Common myeloid progenitor, CD34-positive (primary cell): ENCODE results near the gene TST.

Experiments used
- CTCF ChIA-PET: fragments of 350-600 bp; sonication (Branson Sonifier 250); formaldehyde crosslinking; loops from one replicate; lab custom pipeline; 2021; ENCODE audit warnings: antibody characterized with exemption; lab: Charles Lee
- POLR2A ChIA-PET: fragments of 350-600 bp; sonication (Branson Sonifier 250); formaldehyde crosslinking; loops from one replicate; lab custom pipeline; 2021; ENCODE audit warnings: antibody characterized with exemption; lab: Charles Lee
- DNase-seq, 3 donors: peaks; one replicate each; pipeline versions ENCODE4 v3.0.0 to v3.0.0-alpha.2; 2013
- H3K27ac ChIP-seq, 2 experiments: 1 replicate in 1 of 2; 2 replicates in 1 of 2; pipeline ENCODE4 v1.7.0; 2013; ENCODE audit warnings: inconsistent platforms in 2 of 2, low read length in 2 of 2, mild to moderate bottlenecking in 2 of 2, low read depth in 1 of 2, moderate library complexity in 1 of 2; ENCODE audit not compliant: severe bottlenecking in 2 of 2, insufficient read depth in 1 of 2, poor library complexity in 1 of 2
- H3K27me3 ChIP-seq, 5 experiments: replicated peaks in 2 of 5; 1 replicate in 3 of 5; 2 replicates in 2 of 5; pipeline versions ENCODE4 v1.6.1 to v1.7.0; 2013; ENCODE audit warnings: low read length in 4 of 5, mild to moderate bottlenecking in 2 of 5, moderate library complexity in 2 of 5, inconsistent platforms in 1 of 5; ENCODE audit not compliant: insufficient read depth in 5 of 5, control insufficient read depth in 4 of 5
- H3K36me3 ChIP-seq, 4 experiments: 1 replicate in 2 of 4; 2 replicates in 2 of 4; pipeline versions ENCODE4 v1.6.1 to v1.7.0; 2013; ENCODE audit warnings: low read length in 3 of 4, control low read depth in 1 of 4, mild to moderate bottlenecking in 1 of 4; ENCODE audit not compliant: control insufficient read depth in 4 of 4, insufficient read depth in 4 of 4
- H3K4me1 ChIP-seq, 4 experiments: 1 replicate in 3 of 4; 2 replicates in 1 of 4; pipeline versions ENCODE4 v1.6.1 to v1.7.1; 2013; ENCODE audit warnings: low read length in 3 of 4, mild to moderate bottlenecking in 3 of 4, control low read depth in 1 of 4, inconsistent platforms in 1 of 4, moderate library complexity in 1 of 4; ENCODE audit not compliant: control insufficient read depth in 4 of 4, insufficient read depth in 4 of 4; ENCODE audit errors: control extremely low read depth in 1 of 4
- H3K4me3 ChIP-seq, 7 experiments: 1 replicate in 4 of 7; 2 replicates in 3 of 7; pipeline versions ENCODE4 v1.5.1 to v1.7.0; 2013; ENCODE audit warnings: mild to moderate bottlenecking in 7 of 7, low read length in 6 of 7, moderate library complexity in 6 of 7, inconsistent platforms in 2 of 7, low read depth in 2 of 7, control low read depth in 1 of 7; ENCODE audit not compliant: insufficient read depth in 4 of 7, control insufficient read depth in 1 of 7; ENCODE audit errors: extremely low read depth in 1 of 7
- H3K9me3 ChIP-seq, 5 experiments: 1 replicate in 4 of 5; 2 replicates in 1 of 5; pipeline versions ENCODE4 v1.6.1 to v1.7.1; 2013; ENCODE audit warnings: low read length in 4 of 5, mild to moderate bottlenecking in 2 of 5, inconsistent platforms in 1 of 5, low read depth in 1 of 5, moderate library complexity in 1 of 5; ENCODE audit not compliant: control insufficient read depth in 4 of 5, insufficient read depth in 2 of 5; ENCODE audit errors: control extremely low read depth in 1 of 5
- WGBS: methylation state at CpG from one replicate; pipeline ENCODE4 v1.1.5; 2013; ENCODE audit not compliant: insufficient coverage; 5-methylcytosine and 5-hydroxymethylcytosine counted together

TST gene

GRCh38 chr22:37007651-37008050, 11.6 kb downstream of the TST start:
- ChIA-PET CTCF (interaction anchor here (1.5 to 1.9 kb wide), 2 partner anchors 11 to 14 kb away, joined by 3 to 10 read pairs; no protein-coding TSS in a partner anchor), POLR2A (no interaction called here)
- Histone ChIP-seq H3K9me3 (peaks cover 0 to 7% (median 1%) of the 10 kb centered on the region in 5 experiments), H3K27me3 (peaks cover 0 to 38% (median 12%) of the 10 kb centered on the region in 5 experiments), H3K4me3 (no peak overlapping the region), H3K27ac (no peak overlapping the region), H3K36me3 (no peaks in the 10 kb centered on the region), H3K4me1 (peaks cover 6 to 22% (median 19%) of the 10 kb centered on the region in 4 experiments)
- peak; percentile 39 to 84 (median 76) for DNase-seq
- WGBS, result 10% methylated on average over 2 of the region's 2 CpGs

- Histone ChIP-seq H3K27ac (no peak overlapping the region), H3K27me3 (peaks cover 0 to 33% (median 11%) of the 10 kb centered on the region in 5 experiments), H3K9me3 (peaks cover 0 to 7% (median 1%) of the 10 kb centered on the region in 5 experiments), H3K36me3 (no peaks in the 10 kb centered on the region), H3K4me3 (no peak overlapping the region), H3K4me1 (peaks cover 2 to 5% (median 5%) of the 10 kb centered on the region in 4 experiments)
- no peak for DNase-seq
- ChIA-PET POLR2A (interaction anchor here (1.3 kb wide), 1 partner anchor 16 kb away, joined by 3 read pairs; the partner anchor contains the start of gene TST), CTCF (interaction anchor here (1.2 to 2.1 kb wide), 2 partner anchors 19 to 21 kb away, joined by 3 to 4 read pairs; no protein-coding TSS in a partner anchor)
- WGBS, result 94% methylated on average over 4 of the region's 7 CpGs
These were observed 16.6 kb downstream of the TST start for GRCh38 chr22:37002633-37003032.

DNA sequence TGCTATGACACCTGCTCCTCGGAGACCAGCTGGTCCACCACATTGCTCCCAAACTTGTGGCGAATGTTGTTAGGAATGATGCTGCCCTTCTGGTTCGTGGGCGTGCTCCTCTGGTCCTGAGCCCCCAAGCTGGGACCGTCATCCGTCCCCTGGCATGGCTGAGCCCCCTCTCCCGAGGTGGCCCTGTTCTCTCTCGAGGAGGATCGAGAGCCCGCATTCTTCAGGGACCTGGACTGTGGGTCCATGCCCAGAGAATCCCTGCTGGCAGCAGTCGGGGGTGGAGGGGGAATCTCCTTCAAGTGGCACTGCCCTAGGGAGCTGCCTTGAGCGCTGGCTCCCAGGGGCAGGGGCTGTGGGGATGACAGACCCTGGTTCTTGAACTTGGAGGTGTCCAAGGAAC, 17.4 kb downstream of the TST start:
- Histone ChIP-seq H3K9me3 (peaks cover 0 to 7% (median 1%) of the 10 kb centered on the region in 5 experiments), H3K27me3 (peaks cover 0 to 28% (median 9%) of the 10 kb centered on the region in 5 experiments), H3K27ac (no peak overlapping the region), H3K36me3 (no peaks in the 10 kb centered on the region), H3K4me3 (no peak overlapping the region), H3K4me1 (no peaks in the 10 kb centered on the region)
- 93% methylated on average over 11 of the region's 12 CpGs for WGBS
- ChIA-PET CTCF (no interaction called here), POLR2A (interaction anchor here (1.3 kb wide), 1 partner anchor 17 kb away, joined by 3 read pairs; the partner anchor contains the start of gene TST)
- DNase-seq, result no peak

GRCh38 chr22:37000676-37001534, 18.3 kb downstream of the TST start:
- peaks cover 0 to 7% (median 1%) of the 10 kb centered on the region in 5 experiments for H3K9me3 ChIP-seq
- WGBS, result 91% methylated on average over 9 of the region's 11 CpGs
- ChIA-PET CTCF (no interaction called here), POLR2A (no interaction called here)
- no peak for DNase-seq
- H3K4me3 ChIP-seq, result no peak overlapping the region
- no peaks in the 10 kb centered on the region for H3K36me3 ChIP-seq
- no peaks in the 10 kb centered on the region for H3K4me1 ChIP-seq
- peaks cover 0 to 20% (median 8%) of the 10 kb centered on the region in 5 experiments for H3K27me3 ChIP-seq
- no peak overlapping the region for H3K27ac ChIP-seq

DNA sequence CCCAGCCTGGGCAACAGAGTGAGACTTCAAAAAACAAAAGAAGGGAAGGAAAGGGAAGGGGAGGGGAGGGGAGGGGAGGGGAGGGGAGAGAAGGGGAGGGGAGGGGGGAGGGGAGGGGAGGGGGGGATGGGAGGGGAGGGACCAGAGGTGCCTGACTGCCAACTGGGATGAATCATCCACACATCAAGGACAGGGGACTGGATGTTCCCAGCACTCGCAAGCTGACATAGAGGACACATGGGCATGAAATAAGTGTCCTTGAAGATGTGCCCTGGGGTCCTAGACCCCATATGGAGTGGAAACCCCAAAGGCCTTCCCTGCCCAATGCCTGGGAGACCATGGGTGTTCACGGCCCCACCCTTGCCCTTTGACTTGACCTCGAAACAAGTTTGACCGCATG, 19.8 kb downstream of the TST start:
- Histone ChIP-seq H3K9me3 (no peaks in the 10 kb centered on the region), H3K27me3 (peaks cover 0 to 14% (median 1%) of the 10 kb centered on the region in 5 experiments), H3K27ac (no peak overlapping the region), H3K36me3 (no peaks in the 10 kb centered on the region), H3K4me1 (no peaks in the 10 kb centered on the region), H3K4me3 (no peak overlapping the region)
- ChIA-PET POLR2A (no interaction called here), CTCF (interaction anchor here (0.6 kb wide), 1 partner anchor 17 kb away, joined by 3 read pairs; no protein-coding TSS in a partner anchor)
- no peak for DNase-seq
- WGBS, result 94% methylated on average over 4 of the region's 4 CpGs

- WGBS, result 88% methylated on average over 7 of the region's 9 CpGs
- no peaks in the 10 kb centered on the region for H3K9me3 ChIP-seq
- peaks cover 0 to 12% (median 1%) of the 10 kb centered on the region in 5 experiments for H3K27me3 ChIP-seq
- CTCF ChIA-PET, result interaction anchor here (0.6 to 1.4 kb wide), 3 partner anchors 16 to 23 kb away, joined by 3 to 4 read pairs (median 4); no protein-coding TSS in a partner anchor
- no peaks in the 10 kb centered on the region for H3K4me1 ChIP-seq
- DNase-seq, result no peak
- no peak overlapping the region for H3K4me3 ChIP-seq
- H3K36me3 ChIP-seq, result no peaks in the 10 kb centered on the region
- no peak overlapping the region for H3K27ac ChIP-seq
- POLR2A ChIA-PET, result no interaction called here
These were observed 20.5 kb downstream of the TST start for GRCh38 chr22:36998620-36999351.
